Nephron progenitor cell (in vitro differentiated cells): ENCODE measurements around the gene FDPS.

Experiments used
- DNase-seq: peaks from one replicate; pipeline ENCODE4 v3.0.0; 2021
- H3K27ac Mint-ChIP-seq: 2 replicates; pipeline ENCODE4 v1.8.0; 2021; ENCODE audit warnings: mild to moderate bottlenecking, moderate library complexity, mixed read lengths
- H3K27me3 Mint-ChIP-seq: 2 replicates; pipeline ENCODE4 v1.8.0; 2021; ENCODE audit warnings: mild to moderate bottlenecking, low read depth, mixed read lengths; ENCODE audit not compliant: poor library complexity
- H3K36me3 Mint-ChIP-seq: 2 replicates; pipeline ENCODE4 v1.8.0; 2021; ENCODE audit warnings: low read depth, mixed read lengths
- H3K4me1 Mint-ChIP-seq: 2 replicates; pipeline ENCODE4 v1.8.0; 2021; ENCODE audit warnings: mixed read lengths
- H3K4me3 Mint-ChIP-seq: 2 replicates; pipeline ENCODE4 v1.8.0; 2021; ENCODE audit warnings: mild to moderate bottlenecking, moderate library complexity, mixed read lengths
- H3K9me3 Mint-ChIP-seq: 2 replicates; pipeline ENCODE4 v1.8.0; 2021; ENCODE audit warnings: mild to moderate bottlenecking, moderate library complexity, mixed read lengths
- CTCF ChIP-seq: fragments of 200-600 bp; sonication (generic); IDR thresholded peaks from 2 replicates; pipeline ENCODE4 v1.5.0; 2021; ENCODE audit warnings: antibody characterized with exemption

Gene FDPS

GRCh38 chr1:155339515-155340097 is 30.9 kb downstream of the FDPS start:
- no peak overlapping the region for H3K27ac Mint-ChIP-seq
- peaks cover 82% of the 10 kb centered on the region for H3K36me3 Mint-ChIP-seq
- no peak for TF ChIP-seq CTCF
- no peaks in the 10 kb centered on the region for H3K27me3 Mint-ChIP-seq
- peaks cover 5% of the 10 kb centered on the region for H3K4me1 Mint-ChIP-seq
- no peaks in the 10 kb centered on the region for H3K9me3 Mint-ChIP-seq
- no peak overlapping the region for H3K4me3 Mint-ChIP-seq
- no peak for DNase-seq

- Mint-ChIP-seq H3K27me3 (no peaks in the 10 kb centered on the region), H3K9me3 (no peaks in the 10 kb centered on the region), H3K4me3 (no peak overlapping the region), H3K36me3 (peaks cover 76% of the 10 kb centered on the region), H3K27ac (no peak overlapping the region), H3K4me1 (no peaks in the 10 kb centered on the region)
- TF ChIP-seq CTCF, result no peak
- no peak for DNase-seq
Measured at GRCh38 chr1:155342842-155343241, 34.2 kb downstream of the FDPS start.

GRCh38 chr1:155352631-155353030 is 44.0 kb downstream of the FDPS start:
- Mint-ChIP-seq H3K4me3 (no peak overlapping the region), H3K9me3 (no peaks in the 10 kb centered on the region), H3K36me3 (peaks cover 77% of the 10 kb centered on the region), H3K27ac (no peak overlapping the region), H3K27me3 (no peaks in the 10 kb centered on the region), H3K4me1 (no peaks in the 10 kb centered on the region)
- no peak for DNase-seq
- no peak for TF ChIP-seq CTCF

GRCh38 chr1:155360051-155360450 is 51.4 kb downstream of the FDPS start:
- no peak overlapping the region for H3K27ac Mint-ChIP-seq
- no peaks in the 10 kb centered on the region for H3K4me1 Mint-ChIP-seq
- TF ChIP-seq CTCF, result no peak
- H3K36me3 Mint-ChIP-seq, result peaks cover 48% of the 10 kb centered on the region
- H3K4me3 Mint-ChIP-seq, result no peak overlapping the region
- H3K9me3 Mint-ChIP-seq, result no peaks in the 10 kb centered on the region
- no peaks in the 10 kb centered on the region for H3K27me3 Mint-ChIP-seq
- DNase-seq, result no peak
